HepG2 (cell line): ENCODE data around the gene PPP1R18. TPM values are rescaled to one million over a fixed set of nuclear protein-coding genes. Genes with fewer than 3 reads are reported as not detected.

Source experiments
- ATAC-seq: fragments of 200-7000 bp; cut with Tn5 transposase; 3 replicates; pipeline ENCODE4 v1.9.1; 2020; ENCODE audit warnings: mild to moderate bottlenecking, moderate library complexity
- BruUV-seq: library from RNA; stranded (reverse); fragments of 400-500 nt; replicated peaks from 2 replicates; lab custom pipeline; 2021; lab: Mats Ljungman, UMichigan
- CTCF ChIA-PET: fragments of 300-600 bp; formaldehyde crosslinking; extraction: SDS; loops from one replicate; lab custom pipeline; 2021; ENCODE audit warnings: low total read pairs, inconsistent platforms, low intra/inter-chr PET ratio; lab: Yijun Ruan, JAX
- POLR2A ChIA-PET: fragments of 350-600 bp; sonication (Branson Sonifier 250); formaldehyde crosslinking; loops from one replicate; lab custom pipeline; 2020; ENCODE audit warnings: antibody characterized with exemption, inconsistent platforms; lab: Yijun Ruan, JAX
- DNase-seq: peaks from one replicate; pipeline ENCODE4 v3.0.0-alpha.2; 2015; ENCODE audit warnings: low spot score
- FAIRE-seq: peaks from 3 replicates; lab custom pipeline; 2011; peaks lifted over from hg19 to GRCh38; lab: Jason Lieb, UNC
- H2AFZ ChIP-seq: one replicate; pipeline ENCODE4 v1.6.1; 2011; ENCODE audit warnings: low read length, inconsistent platforms
- H3K27ac ChIP-seq: fragments of 300-600 bp; 3 replicates; pipeline ENCODE4 v1.8.0; 2011; ENCODE audit warnings: mixed run types, mild to moderate bottlenecking, mixed read lengths, low read length, inconsistent platforms; ENCODE audit not compliant: insufficient read depth; ENCODE audit errors: extremely low read length
- H3K27me3 ChIP-seq, 2 experiments: fragments of 200-600 bp in 1 of 2; 2 replicates in 1 of 2; 3 replicates in 1 of 2; pipeline versions ENCODE4 v1.6.0 to v1.8.0; 2011; ENCODE audit warnings: low read length in 2 of 2, mild to moderate bottlenecking in 2 of 2, moderate library complexity in 2 of 2, inconsistent platforms in 1 of 2; ENCODE audit not compliant: insufficient read depth in 2 of 2, control insufficient read depth in 1 of 2
- H3K36me3 ChIP-seq, 2 experiments: fragments of 200-600 bp in 1 of 2; replicated peaks in 1 of 2; 2 replicates in 1 of 2; 3 replicates in 1 of 2; pipeline versions ENCODE4 v1.5.1 to v1.8.0; 2011; ENCODE audit warnings: low read length in 2 of 2, inconsistent platforms in 1 of 2; ENCODE audit not compliant: insufficient read depth in 2 of 2, control insufficient read depth in 1 of 2
- H3K4me1 ChIP-seq: 2 replicates; pipeline ENCODE4 v1.5.1; 2012; ENCODE audit warnings: low read length, inconsistent platforms; ENCODE audit not compliant: insufficient read depth
- H3K4me2 ChIP-seq: 2 replicates; pipeline ENCODE4 v1.6.0; 2011; ENCODE audit warnings: low read depth, low read length, inconsistent platforms
- H3K4me3 ChIP-seq, 3 experiments: fragments of 200-600 bp in 1 of 3; sonication (generic), shearing (Covaris generic) in 1 of 3; replicated peaks in 1 of 3; 2 replicates each; pipeline ENCODE4 v1.5.1; 2011 to 2016; ENCODE audit warnings: low read length in 3 of 3, inconsistent platforms in 2 of 3, low read depth in 2 of 3, mild to moderate bottlenecking in 2 of 3, control low read depth in 1 of 3, mixed read lengths in 1 of 3; ENCODE audit not compliant: insufficient read depth in 1 of 3
- H3K79me2 ChIP-seq: one replicate; pipeline ENCODE4 v1.6.1; 2011; ENCODE audit warnings: low read length, inconsistent platforms; ENCODE audit not compliant: insufficient read depth
- H3K9ac ChIP-seq: 2 replicates; pipeline ENCODE4 v1.6.0; 2011; ENCODE audit warnings: mild to moderate bottlenecking, low read depth, low read length, inconsistent platforms; ENCODE audit not compliant: insufficient read depth
- H3K9me3 ChIP-seq: 2 replicates; pipeline ENCODE4 v1.5.1; 2012; ENCODE audit warnings: mild to moderate bottlenecking, low read length
- H4K20me1 ChIP-seq: 2 replicates; pipeline ENCODE4 v1.6.0; 2011; ENCODE audit warnings: inconsistent platforms, mild to moderate bottlenecking, low read length, moderate library complexity; ENCODE audit not compliant: insufficient read depth
- CEBPB ChIP-seq: IDR thresholded peaks from 2 replicates; pipeline ENCODE4 v1.6.1; 2011; ENCODE audit warnings: low read depth, low read length, improper control_type of control experiment, borderline replicate concordance
- GATA4 ChIP-seq: sonication (generic); IDR thresholded peaks from 2 replicates; pipeline ENCODE4 v1.6.1; 2016; ENCODE audit warnings: antibody characterized with exemption, low read depth, borderline replicate concordance
- ZBTB7A ChIP-seq: sonication (generic); formaldehyde crosslinking; IDR thresholded peaks from 2 replicates; pipeline ENCODE4 v1.8.0; 2022; ENCODE audit warnings: mild to moderate bottlenecking, missing genetic modification reagents
- ZNF564 ChIP-seq: sonication (generic); formaldehyde crosslinking; IDR thresholded peaks from 2 replicates; pipeline ENCODE4 v1.8.1; 2023; ENCODE audit warnings: mild to moderate bottlenecking, missing genetic modification reagents
- WGBS: methylation state at CpG from one replicate; pipeline ENCODE4 v1.1.6; 2017; ENCODE audit warnings: low lambda C conversion rate; 5-methylcytosine and 5-hydroxymethylcytosine counted together
- in situ Hi-C: cut with HindIII; loops from 2 replicates; pipeline ENCODE4 v1.10.0; 2017; ENCODE audit warnings: low pct_unique_long_range_greater_than_20kb; ENCODE audit not compliant: extremely low pct_ligation_motif_present
- intact Hi-C: fragments of 100-400 bp; cut with micrococcal nuclease; formaldehyde crosslinking; loops from one replicate; pipeline ENCODE4 v1.10.0; 2022; ENCODE audit not compliant: unreplicated experiment
- polyA plus RNA-seq, 8 experiments: library from polyadenylated mRNA; depleted of rRNA in 3 of 8; stranded (reverse) in 7 of 8; unstranded in 1 of 8; fragments of >200 nt; fragmentation: Illumina TruSeq in 4 of 8; extraction: Trizol in 4 of 8; gene quantifications; 2 replicates each; pipeline versions ENCODE4 v1.2.1 to v1.2.3, GENCODE V29; 2011 to 2016; ENCODE audit warnings: low read depth in 4 of 8, missing spikeins in 1 of 8, mixed read lengths in 1 of 8; ENCODE audit not compliant: insufficient read depth in 1 of 8
- total RNA-seq, 5 experiments: library from RNA; depleted of rRNA; stranded (reverse); fragments of >200 nt; fragmentation: Illumina TruSeq; extraction: Trizol; gene quantifications; 2 replicates each; pipeline ENCODE4 v1.2.3, GENCODE V29; 2016; ENCODE audit warnings: low read depth in 1 of 5
- TF ChIP-seq, protein P1 (sequence below): sonication (generic); formaldehyde crosslinking; IDR thresholded peaks from 2 replicates; pipeline ENCODE4 v1.8.0; 2022; ENCODE audit warnings: mild to moderate bottlenecking, missing genetic modification reagents, moderate library complexity
- TF ChIP-seq, protein P2 (sequence below): sonication (generic); formaldehyde crosslinking; IDR thresholded peaks from 2 replicates; pipeline ENCODE4 v1.4.0; 2020; ENCODE audit warnings: missing genetic modification reagents

Gene PPP1R18
- total and polyA plus RNA-seq, 2 of the 13 experiments (the other 11 are each of a cell fraction or from before 2014, with no cell fraction given) = 4.9 to 9.2 TPM

- 0 out of 2 replicates have a peak, but pooled peaks have one; percentile 44 for TF ChIP-seq ZBTB7A (CRISPR knock-in tag)
- TF ChIP-seq, protein P1, sequence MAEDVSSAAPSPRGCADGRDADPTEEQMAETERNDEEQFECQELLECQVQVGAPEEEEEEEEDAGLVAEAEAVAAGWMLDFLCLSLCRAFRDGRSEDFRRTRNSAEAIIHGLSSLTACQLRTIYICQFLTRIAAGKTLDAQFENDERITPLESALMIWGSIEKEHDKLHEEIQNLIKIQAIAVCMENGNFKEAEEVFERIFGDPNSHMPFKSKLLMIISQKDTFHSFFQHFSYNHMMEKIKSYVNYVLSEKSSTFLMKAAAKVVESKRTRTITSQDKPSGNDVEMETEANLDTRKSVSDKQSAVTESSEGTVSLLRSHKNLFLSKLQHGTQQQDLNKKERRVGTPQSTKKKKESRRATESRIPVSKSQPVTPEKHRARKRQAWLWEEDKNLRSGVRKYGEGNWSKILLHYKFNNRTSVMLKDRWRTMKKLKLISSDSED (CRISPR knock-in tag) = 0 out of 2 replicates have a peak, but pooled peaks have one; percentile 18
- TF ChIP-seq, protein P2, sequence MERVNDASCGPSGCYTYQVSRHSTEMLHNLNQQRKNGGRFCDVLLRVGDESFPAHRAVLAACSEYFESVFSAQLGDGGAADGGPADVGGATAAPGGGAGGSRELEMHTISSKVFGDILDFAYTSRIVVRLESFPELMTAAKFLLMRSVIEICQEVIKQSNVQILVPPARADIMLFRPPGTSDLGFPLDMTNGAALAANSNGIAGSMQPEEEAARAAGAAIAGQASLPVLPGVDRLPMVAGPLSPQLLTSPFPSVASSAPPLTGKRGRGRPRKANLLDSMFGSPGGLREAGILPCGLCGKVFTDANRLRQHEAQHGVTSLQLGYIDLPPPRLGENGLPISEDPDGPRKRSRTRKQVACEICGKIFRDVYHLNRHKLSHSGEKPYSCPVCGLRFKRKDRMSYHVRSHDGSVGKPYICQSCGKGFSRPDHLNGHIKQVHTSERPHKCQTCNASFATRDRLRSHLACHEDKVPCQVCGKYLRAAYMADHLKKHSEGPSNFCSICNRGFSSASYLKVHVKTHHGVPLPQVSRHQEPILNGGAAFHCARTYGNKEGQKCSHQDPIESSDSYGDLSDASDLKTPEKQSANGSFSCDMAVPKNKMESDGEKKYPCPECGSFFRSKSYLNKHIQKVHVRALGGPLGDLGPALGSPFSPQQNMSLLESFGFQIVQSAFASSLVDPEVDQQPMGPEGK (CRISPR knock-in tag) = no peak
- 0 out of 2 replicates have a peak, but pooled peaks have one; percentile 6 for TF ChIP-seq GATA4
- TF ChIP-seq, all 625 proteins: peak for 13
Observed at GRCh38 chr6:30716879-30717128, 30.4 kb upstream of the PPP1R18 start (continued).

DNA sequence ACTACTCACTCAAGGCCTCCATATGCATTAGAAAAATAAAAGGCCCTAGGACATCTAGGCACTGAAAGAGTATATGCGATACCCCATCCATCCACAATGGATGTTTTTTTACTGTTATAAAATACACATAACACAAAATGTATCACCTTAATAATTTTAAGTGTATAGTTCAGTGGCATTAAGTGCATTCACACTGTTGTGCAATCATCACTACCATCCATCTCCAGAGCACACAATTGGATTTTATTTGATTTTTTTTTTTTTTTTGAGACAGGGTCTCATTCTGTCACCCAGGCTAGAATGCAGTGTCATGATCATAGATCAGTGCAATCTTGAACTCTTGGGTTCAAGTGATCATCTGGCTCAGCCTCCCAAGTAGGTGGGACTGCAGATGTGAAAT is 27.8 kb upstream of the PPP1R18 start:
- in situ Hi-C loops = no loop called here
- Histone ChIP-seq H3K9ac (no peak overlapping the region), H3K27ac (no peak overlapping the region), H3K36me3 (peaks cover 24 to 42% of the 10 kb centered on the region in 2 experiments), H3K4me2 (no peak overlapping the region), H3K9me3 (no peaks in the 10 kb centered on the region), H2AFZ (no peak overlapping the region), H3K27me3 (no peaks in the 10 kb centered on the region; a peak in 1 of 5 replicates), H3K4me3 (no peak overlapping the region), H3K4me1 (peaks cover 35% of the 10 kb centered on the region), H4K20me1 (no peaks in the 10 kb centered on the region), H3K79me2 (peaks cover 3% of the 10 kb centered on the region)
- TF ChIP-seq ZNF564 (CRISPR knock-in tag) = no peak
- TF ChIP-seq CEBPB = peak; percentile 66; the same call in 1 of the 2 replicates
- ChIA-PET POLR2A (no interaction called here), CTCF (no interaction called here)
- FAIRE-seq (no peak), DNase-seq (no peak), ATAC-seq (no peak)
- WGBS = 100% methylated on average over 1 of the region's 1 CpG
- BruUV-seq = no TSS peak
- intact Hi-C loops = no loop called here
